Stimulated activated CD4-positive, alpha-beta T cell treated with anti-CD3 and anti-CD28 coated beads, TNF-alpha, amount 100 ng/mL, for 48 hours (primary cell): ENCODE measurements around the gene WFDC5.
"Not testable (repeated sequence)": the region's sequence is repeated elsewhere in the genome, so short reads cannot be mapped to it uniquely, and the experiment has no call there.

Experiments used
- DNase-seq, 3 donors: peaks; one replicate each; pipeline ENCODE4 v3.0.0-alpha.2; 2020; ENCODE audit warnings: low read depth in 3 of 3

The WFDC5 gene, protein sequence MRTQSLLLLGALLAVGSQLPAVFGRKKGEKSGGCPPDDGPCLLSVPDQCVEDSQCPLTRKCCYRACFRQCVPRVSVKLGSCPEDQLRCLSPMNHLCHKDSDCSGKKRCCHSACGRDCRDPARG

GRCh38 chr20:45114465-45115385 is at the start of gene WFDC5:
WFDC5 (minus strand) TSS chr20:45115174; CDS start chr20:45115083, 91 bp downstream.
- DNase-seq: no peak

DNA sequence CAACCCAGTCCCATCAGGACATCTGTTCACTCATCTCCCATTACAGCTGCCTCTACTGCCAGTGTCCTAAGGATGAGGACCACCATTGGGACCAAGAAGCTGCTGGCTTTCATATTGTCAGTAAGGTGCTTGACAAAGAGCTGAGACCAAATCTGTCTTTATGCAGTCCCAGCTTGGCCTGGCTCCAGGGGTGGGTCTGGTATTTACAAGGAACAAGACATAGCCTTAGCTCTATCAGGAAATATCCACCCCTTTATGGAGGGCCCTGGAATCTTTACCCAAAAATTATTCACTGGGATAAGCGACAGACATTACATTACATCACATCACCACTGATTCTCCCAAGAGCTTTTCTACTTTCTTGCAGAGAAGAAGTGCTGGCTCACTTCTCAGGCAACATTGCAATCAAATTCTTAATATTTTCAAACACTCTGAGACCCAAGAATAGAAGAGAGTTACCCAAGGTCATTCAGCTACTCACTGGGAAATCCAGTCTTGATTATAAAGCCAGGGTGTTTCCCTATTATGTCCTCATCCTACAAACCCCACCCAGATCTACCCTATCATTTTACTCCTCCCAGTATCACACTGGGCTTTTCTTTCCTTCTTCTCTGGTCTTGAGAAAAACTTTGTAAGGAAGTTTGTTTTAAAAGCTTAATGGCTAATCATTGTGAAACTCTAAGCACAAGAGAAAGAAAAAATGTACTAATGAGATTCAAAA is 48.3 kb upstream of the WFDC5 start:
- no peak for DNase-seq

- no peak for DNase-seq
Measured at GRCh38 chr20:45157962-45158361, 43.0 kb upstream of the WFDC5 start.

DNA sequence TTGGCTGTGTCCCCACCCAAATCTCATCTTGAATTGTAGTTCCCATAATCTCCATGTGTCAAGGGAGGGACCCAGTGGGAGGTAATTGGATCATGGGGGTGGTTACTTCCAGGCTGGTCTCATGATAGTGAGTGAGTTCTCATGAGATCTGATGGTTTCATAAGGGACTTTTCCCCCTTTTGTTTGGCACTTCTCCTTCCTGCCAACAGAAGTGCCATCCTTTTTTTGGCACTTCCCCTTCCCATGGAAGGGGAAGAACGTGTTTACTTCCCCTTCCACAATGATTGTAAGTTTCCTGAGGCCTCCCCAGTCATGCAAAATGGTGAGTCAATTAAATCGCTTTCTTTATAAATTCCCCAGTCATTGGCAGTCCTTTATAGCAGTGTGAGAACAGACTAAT is 41.7 kb upstream of the WFDC5 start:
- no peak for DNase-seq

- DNase-seq: not testable (repeated sequence)
Measured at GRCh38 chr20:45154794-45155193, 39.8 kb upstream of the WFDC5 start.

- DNase-seq: no peak
Measured at GRCh38 chr20:45154183-45154582, 39.2 kb upstream of the WFDC5 start.

- DNase-seq: no peak
Measured at GRCh38 chr20:45153752-45154151, 38.8 kb upstream of the WFDC5 start.

DNA sequence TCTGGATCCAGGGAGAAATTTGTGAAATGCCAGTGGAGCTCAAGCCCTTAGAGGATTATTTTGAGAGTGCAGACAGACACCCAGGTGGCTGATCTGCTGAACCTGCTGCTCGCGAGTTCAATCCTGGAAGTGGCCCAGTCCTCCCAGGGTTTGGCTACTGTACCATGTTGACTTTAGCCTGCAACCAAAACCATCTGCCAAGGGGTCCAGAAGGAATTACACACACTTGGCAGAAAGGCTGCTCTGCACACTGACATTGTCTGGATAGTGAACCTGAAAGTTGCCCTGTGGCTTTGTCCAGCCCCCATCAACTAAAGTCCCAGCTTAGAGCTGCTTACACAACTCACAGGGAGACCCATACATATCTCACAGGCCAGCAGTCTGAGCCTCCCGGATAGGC is 38.2 kb upstream of the WFDC5 start:
- DNase-seq: no peak

DNA sequence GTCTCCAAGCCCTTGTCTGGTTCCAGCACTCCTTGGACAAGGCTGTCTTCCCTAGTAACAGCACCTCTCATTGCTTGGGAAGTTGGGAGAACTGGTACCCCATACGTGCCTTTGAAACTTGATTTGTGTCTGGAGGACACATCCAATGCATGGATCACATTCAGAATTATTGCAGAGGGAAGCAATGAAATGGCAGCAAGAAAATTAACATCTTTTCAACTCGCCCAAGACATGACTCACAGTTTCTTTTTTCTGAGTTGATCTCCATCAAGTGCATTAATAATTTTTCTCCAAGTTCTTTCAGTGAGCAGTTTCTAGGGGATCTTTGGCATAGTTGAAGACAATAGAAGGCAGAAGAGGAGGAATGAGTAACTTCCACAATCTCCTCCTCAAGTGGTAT is 37.4 kb upstream of the WFDC5 start:
- DNase-seq: no peak

- no peak for DNase-seq
Measured at GRCh38 chr20:45149062-45149461, 34.1 kb upstream of the WFDC5 start.

DNA sequence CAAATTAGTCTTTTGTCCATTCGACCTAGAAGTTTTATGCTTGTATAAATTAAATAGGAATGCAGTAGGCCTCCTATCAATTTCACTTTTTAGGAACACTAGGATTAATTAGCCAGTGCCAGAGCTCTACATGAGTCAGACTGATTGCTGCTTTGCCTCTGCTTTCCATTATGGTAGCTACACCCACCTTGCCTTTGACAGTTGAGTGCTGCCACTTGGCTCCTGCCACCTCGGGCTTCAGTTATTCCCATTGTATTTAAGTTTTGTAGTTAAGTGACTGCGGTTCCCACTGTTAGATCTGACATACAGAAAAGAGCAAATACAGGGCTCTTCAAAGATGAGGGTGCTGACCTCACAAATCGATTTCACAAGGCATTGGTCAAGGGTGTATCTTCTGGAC is 25.9 kb upstream of the WFDC5 start:
- no peak for DNase-seq

GRCh38 chr20:45139733-45140375 is 24.9 kb upstream of the WFDC5 start:
- not testable (repeated sequence) for DNase-seq

DNA sequence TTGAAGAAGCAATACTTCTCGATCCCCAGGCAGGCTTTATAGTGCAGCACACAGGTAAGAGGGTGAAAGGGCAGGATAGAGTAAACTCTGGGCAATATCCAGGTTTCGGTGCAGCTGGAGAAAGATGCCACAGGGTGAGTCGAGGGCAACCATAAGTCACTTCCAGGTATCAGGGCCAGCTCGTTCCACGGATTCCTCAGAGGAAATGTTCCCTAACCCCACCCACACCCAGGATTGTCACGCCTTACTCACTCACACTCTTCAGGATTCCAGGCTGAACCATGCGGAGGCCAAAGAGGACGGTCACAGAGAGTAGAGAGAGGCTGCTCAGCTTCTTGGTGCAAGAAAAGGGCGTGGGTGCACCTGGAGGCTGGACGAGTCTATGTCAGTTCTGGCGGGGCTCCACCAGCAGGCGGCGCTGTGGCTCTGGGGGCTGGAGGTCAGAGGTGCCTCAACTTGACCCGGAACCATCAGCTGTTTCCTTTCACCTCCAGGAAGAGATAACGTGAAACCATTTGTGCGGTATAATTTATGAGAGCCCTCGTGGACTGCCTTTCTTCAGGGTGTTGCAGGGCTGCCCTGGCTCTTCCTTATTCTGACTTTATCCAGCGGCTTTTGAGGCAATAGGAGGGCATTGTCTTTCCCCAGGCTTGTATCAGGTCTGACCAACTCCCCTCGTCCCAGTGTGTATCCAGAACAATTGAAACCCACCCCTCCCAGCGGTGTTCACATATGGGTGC is 23.8 kb upstream of the WFDC5 start:
- peak; percentile 65 to 81 (median 75) for DNase-seq

GRCh38 chr20:45136911-45137310 is 21.9 kb upstream of the WFDC5 start:
- DNase-seq: no peak

DNA sequence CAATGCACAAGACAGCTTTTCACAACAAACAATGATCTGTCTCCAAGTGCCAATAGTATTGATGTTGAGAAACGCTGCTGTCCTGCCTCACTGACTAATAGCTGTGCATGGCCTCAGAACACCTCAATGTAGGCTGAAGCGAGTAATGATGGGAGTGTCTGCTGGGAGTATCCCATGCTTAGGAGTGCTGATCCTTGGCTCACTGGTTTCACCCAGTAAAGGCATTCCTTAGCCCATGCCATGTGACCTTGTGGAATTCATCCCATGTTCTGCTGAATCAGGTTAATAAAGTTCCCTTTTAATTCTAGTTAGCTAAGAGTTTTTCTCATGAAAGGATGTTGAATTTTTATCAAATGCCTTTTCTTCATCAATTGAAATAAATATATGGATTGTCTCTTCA is 13.1 kb upstream of the WFDC5 start:
- no peak for DNase-seq

- DNase-seq: no peak
Measured at GRCh38 chr20:45124365-45124764, 9.4 kb upstream of the WFDC5 start, which contains the start of gene WFDC12. WFDC12 (minus strand) TSS chr20:45124465; CDS start chr20:45124447, 18 bp downstream.

DNA sequence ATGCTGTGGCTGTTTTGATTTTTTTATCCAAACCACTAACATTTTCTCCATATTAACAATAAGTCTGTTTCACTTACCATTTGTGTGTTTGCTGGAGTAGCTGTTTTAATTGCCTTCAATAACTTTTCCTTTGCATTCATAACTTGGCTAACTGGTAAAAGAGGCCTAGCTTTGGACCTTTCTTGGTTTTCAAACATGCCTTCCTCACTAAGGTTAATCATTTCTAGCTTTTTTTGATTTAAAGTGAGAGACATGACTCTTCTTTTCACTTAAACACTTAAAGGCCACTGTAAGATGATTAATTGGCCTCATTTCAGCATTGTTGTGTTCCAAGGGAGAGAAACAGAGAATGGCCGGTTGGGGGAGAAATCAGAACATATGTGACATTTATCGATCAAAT is 6.4 kb upstream of the WFDC5 start:
- DNase-seq: no peak

DNA sequence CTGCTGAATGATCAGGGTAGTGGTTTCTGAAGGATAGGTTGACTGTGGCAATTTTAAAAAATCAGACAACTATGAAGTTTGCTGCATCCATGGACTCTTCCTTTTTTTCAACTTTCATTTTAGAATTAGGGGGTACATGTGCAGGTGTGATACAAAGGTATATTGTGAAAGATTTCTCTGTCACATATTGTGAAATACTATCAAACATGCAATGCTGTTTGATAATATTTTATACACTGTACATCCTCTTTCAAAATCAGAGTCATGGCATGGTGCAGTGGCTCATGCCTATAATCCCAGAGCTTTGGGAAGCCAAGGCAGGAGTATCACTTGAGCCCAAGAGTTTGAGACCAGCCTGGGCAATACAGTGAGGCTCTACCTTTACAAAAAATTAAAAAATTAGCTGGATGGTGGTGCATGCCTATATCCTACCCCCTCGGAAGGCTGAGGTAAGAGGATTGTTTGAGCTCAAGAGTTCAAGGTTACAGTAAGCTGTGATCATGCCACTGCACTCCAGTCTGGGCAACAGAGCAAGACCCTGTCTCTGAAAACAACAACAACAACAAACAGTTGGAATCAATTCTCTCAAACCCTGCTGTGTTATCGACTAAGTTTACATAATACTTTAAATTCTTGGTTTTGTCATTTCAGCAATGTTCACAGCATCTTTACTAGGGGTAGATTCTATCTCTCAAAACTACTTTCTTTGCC is 4.7 kb upstream of the WFDC5 start:
- DNase-seq: no peak

GRCh38 chr20:45118028-45118427 is 3.1 kb upstream of the WFDC5 start:
- DNase-seq: no peak

- DNase-seq: no peak
Measured at GRCh38 chr20:45117581-45117980, 2.6 kb upstream of the WFDC5 start.

DNA sequence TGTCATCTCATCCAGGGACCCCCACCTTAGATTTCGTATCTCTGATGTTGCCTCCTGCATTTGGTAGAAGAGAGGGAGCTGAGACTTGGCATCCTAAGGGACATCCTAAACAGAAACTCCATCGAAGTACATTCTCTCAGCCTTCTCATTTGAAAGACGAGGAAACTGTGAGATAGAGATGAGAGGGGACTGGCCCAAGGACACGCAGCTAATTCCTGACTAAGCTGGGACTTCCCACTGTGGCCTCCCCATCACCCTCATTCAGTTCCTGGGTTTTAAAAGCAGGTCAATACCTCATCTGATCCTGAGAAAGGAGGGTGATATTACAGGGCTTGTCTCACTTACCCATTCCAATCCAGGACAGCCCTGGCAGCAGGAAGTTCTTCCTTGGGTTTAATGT is 855 bp upstream of the WFDC5 start:
- no peak for DNase-seq
